ENCODE data around the gene TNFRSF21. TPM values are rescaled to one million over a fixed set of nuclear protein-coding genes. Genes with fewer than 3 reads are reported as not detected.

Gene TNFRSF21
- total and polyA plus RNA-seq, 2 of the 8 experiments (the other 6 are each of a cell fraction or from before 2014, with no cell fraction given), result 16.4 to 52.7 TPM

- no peak for TF ChIP-seq RBBP5 (IDR thresholded peaks at IDR 0.05; ENCODE audit: borderline replicate concordance, low read depth, low read length)
These were observed 41.9 kb upstream of the TNFRSF21 start (continued) for GRCh38 chr6:47351621-47352020.
